DMS79 treated with DMSO at 0.1 percent for 48 hours (cell line): ENCODE results near the gene ANGPT4.

Experiments
- DNase-seq: peaks from one replicate; lab custom pipeline; 2025; lab: John Stamatoyannopoulos, UW

The ANGPT4 gene

DNA sequence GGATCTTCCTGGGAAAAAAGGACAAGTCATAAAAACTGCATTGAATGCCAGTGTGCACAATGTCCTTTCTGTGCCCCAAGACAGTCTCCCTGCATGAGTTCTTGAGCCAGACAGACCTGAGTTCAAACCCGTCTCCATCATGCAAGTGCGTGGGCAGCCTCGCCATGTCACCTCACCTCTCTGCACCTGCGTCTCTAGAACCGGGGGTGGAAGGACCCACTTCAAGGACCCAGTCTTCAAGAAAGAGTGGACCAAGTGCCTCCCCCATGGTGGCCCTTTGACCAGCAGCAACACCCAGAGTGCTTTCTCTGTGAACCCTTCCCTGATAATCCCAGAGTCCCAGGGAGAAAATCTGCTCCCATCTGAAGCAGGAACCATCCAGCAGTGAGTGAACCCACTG, 23.5 kb upstream of the ANGPT4 start:
- DNase-seq = no peak

DNA sequence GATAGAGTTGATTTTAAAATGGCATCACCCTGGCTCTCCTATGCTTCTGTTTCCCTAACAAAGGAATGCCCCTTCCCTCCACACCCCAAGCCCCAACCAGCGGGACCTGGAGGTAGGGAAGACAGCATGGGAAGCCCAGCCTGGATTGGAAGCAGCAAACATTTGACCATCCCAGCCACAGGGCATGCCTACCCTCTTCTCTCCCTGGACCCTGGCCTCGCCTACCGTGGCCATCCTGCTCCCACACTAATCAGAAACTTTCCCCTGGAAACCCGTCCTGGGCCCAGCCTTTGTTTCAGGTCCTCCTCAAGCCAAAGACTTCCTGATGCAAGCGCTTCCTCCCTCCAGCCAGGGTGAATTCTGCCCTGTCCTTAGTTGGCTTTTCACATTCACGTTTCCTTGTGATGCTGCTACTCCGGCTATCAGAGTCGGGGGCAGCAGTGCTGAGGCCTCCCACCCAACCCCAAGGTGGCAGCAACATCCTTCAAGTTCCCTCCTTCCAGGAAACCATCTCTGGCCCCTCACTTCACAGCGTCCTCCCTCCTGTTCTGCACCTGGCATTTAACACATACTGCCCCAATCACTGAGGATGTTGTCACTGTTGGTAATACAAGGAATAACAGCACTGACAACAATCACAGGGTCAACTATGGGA, 18.2 kb upstream of the ANGPT4 start:
- no peak for DNase-seq

DNA sequence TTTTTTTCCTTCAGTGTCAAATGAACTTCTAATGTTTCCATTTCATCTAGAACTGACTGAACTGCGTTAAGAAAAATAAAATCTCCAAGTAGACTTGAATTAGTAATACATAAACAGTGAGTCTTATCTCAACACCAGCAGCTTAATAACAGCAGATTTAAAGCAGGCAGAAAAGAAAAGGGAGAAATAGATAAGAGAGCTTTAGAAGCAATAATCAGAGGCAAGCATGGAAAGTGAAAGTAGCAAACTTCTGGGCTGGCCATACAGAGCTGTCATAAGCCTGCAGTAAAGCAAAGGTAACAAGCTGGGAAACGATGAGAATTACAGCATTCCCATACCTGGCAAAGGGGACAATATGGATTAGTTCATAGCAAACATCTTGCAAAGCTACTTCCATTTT, 16.9 kb upstream of the ANGPT4 start:
- no peak for DNase-seq

DNA sequence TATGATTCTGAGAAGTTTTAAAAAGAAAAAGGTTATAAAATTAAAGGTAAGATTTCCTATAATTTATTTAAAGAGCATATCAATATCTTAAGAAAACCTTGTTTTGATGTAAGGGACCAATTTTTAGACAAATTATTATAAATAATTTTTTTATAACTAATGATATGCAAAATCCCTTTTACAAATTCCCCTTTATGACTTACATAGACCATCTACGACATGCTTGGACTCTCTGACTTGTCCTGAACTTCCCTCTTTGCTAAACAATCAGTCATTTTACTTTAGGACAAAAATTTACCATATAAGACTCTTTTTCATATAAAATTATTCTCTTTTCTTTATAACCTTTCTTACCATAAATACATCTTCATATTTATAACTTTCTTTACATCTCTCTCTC, 15.3 kb upstream of the ANGPT4 start:
- no peak for DNase-seq

DNA sequence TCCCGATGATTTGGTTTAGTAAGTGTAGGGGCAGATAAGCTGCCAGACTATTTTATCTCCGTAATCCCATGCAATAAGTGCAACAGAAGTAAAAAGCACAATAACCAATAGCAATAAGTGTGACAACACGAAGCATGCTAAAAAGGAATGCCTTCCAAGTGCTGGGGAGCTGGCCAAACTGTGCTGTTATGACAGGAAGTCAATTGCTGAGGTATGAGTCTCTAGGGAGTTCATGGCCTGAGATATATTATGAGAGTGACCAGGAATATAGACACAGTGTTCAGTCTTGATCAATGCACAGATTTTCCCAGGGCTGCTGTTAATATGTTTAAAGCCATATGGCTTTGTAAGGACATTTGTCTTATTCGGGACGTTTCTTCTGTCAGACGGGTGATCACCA, 10.5 kb upstream of the ANGPT4 start:
- no peak for DNase-seq

DNA sequence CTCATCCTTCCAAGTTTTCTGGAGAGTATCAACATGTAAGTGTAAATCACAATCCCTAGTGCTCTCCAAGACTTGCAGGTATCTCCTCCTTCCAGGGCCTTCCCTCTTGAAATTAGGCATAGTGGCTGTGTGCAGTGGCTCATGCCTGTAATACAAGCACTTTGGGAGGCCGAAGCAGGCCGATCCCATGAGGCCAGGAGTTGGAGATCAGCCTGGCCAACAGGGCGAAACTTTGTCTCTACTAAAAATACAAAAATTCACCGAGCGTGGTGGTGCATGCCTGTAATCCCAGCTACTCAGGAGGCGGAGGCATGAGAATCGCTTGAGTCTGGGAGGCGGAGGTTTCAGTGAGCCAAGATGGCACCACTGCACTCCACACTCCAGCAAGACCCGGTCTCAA, 9.4 kb upstream of the ANGPT4 start:
- DNase-seq = no peak

DNA sequence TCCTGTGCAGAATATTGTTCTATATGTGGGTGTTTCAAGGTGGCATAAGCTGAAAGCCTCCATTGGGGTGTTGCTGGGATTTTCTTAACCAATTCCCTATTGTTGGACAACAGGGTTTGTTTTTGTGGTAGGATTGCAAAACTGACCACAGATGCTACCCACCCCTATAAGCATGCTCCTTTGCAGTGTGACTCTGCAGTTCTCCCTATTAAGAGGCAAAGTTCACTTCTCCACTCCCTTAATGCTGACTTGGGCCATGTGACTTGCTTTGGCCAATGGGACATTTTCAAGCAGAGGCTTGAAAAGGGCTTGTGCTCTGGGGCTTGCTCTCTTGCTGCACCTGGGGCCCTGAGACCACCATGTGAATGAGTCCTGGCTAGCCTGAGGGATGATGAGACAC, 8.5 kb upstream of the ANGPT4 start:
- DNase-seq = no peak

DNA sequence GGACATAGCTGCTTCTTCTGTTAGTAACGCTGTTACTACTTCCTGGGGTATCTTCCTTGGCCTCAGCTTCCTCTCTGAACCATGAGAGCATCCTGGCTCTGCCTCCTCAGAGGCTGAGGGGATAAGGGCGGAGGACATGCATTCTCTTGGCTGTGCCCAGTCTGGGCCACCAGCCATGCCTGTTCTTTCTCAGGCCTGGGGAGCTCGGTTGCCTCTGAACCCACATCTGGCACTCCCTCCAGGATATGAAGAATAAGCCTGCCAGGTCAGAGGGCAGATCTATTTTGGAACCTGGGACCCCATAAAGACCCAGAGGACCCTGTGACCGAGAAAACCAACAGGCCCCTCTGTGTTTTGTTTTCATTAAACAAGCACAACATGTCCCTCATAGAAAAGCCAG, 6.6 kb upstream of the ANGPT4 start:
- DNase-seq = no peak

DNA sequence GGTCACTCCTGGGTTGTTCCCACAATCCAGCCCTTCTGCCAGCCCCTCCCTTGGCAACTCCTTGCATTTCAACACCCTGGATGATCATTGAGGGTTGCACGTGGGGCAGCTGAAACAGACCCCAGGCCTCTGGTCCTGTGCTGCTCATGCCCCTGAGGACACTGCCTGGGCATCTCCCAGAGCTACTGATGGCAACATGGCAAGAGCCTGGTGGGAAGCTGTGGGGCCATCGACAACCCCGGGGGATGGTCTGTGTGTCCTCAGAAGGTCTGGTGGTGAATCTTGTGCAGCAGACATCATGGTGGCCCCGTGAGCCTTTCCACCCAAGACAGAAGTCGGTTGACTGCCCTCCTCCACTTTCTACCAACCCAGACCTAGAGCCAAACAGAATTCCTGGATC, 4.9 kb upstream of the ANGPT4 start:
- DNase-seq = no peak

DNA sequence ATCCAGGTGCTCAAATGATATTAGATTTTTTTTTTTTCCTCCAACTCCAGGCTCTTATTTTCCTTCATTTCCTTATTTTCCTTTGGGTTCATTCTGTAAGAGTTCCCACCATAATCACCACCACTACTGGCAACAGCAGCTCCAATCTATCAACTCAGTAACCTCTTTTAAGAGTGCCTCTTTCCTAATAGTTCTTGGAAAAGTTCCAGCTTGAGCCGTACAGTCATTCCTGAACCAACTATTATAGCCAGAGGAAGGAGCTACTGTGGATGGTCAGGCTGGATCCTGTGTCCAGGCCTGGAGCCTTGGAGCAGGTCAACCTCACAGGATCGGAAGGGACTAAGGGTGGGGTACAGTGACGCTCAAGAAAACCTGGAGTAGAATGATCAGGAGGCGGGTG, 4.2 kb upstream of the ANGPT4 start:
- DNase-seq = no peak

DNA sequence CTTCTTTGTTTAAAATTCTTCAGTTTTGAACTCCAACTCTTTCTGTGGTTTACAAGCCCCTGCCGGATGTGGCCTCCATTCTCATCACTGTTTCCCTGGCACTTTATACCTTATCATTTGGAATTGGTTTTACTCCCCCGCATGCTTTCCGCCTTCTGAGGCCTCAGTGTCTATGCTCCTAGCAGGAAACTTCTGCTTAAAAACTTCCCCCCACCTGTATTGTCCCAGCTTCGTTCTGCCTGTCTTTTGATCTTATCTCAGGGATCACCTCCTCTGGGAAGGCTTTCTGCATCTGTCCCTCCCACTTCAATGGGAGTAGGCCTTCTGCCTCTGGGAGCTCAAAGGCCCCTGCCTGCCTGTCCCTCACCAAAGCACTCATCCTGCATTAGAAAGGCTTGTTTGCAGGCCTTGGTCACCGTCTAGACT, 3.4 kb upstream of the ANGPT4 start:
- DNase-seq = no peak

DNA sequence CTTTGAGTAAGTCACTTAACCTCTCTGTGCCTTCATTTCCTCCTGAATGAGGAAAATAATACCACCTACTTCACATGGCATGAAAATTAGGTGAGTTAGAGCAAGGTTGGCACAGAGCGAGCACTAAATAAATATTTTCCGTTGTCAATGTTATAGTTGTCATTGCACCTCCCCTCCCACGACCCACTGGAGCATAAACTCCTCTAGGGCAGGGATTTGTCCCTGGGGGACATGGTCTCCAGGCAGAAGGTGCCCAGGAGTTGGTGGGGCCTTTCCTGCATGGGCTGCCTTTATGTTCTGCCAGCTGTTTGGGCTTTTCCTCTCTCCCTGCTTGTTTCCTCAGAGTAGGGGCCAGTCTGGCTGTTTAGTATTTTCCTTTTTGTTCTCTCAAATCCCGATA, 1.3 kb upstream of the ANGPT4 start:
- DNase-seq = no peak

DNA sequence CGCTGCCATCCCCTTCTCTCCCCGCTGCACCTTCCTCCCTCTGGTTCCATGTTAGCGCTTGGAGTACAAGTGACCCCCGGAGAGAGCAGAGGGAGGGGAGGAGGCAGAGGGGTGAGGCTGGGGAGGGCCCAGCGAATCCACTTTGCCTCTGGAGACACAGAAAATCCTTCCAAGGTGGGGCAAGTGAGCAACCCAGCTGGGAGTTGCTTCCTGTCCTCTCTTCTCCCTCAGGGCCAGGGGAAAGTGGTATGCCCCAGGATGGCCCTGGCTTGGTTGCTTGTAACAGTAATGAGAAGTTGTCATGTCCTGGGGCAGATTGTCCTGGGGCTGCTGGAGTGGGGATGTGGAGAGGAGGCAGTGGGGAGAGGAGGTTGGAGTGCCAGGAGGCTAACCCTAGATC, 691 bp upstream of the ANGPT4 start:
- DNase-seq = no peak

DNA sequence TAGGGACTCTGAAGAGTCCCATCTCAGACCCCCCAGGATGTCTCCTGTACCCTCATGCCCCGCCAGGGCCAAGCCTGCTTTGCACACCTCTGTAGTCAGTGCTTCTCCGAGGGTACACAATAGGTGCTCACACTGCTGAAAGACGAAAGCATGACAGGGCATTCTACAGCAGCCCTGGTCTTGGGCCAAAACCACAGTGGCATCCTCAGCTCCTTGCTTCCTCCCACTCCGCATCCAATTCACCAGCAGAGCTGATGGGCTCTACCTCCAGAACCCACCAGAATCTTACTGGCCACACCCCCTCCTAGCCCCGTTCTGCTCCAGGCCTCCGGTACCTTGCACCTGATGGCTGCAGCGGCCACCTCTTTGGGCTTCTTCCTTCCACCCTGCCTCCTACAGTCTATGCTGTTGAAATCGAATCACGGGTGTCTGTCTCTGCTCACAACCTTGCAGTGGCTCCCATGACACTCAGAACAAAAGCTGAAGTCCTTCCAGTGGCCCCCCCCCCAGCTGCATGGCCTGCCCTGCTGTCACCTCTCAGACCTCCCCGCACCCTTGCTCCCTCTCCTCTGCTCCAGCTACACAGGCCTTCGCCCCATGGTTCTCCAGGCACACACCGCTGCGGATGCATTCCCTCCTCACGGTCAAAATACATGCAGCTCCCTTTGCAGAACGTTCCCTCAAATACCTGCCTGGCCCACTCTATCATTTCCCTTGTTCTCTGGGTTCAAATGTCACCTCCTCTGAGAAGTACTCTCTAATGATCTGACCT, 1.2 kb downstream of the ANGPT4 start:
- no peak for DNase-seq

DNA sequence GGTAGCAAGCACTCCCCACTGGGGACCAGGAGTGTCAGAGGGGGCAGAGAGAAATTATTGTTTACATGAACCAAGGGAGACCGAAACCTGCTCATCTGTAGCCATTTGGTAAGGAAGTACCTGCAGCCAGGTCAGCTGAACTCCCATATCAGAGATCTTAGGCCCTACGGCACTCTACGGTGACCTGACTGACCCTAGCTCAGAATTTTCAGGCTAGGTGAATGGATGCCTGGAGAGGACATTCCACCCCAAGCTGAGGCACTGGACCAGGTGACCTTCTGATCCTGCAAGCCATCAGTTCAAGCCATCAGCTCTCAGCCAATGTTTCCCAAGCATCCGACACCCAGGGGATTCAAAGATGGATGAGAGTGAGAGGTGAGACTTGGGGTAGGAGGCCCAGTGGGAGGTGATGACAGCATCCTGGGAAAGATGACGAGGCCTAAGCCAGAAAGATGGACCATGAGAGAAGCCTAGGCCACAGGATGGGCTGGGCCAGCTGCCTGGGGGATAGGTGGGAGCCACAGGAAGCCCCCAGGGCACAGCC, 2.8 kb downstream of the ANGPT4 start:
- DNase-seq = no peak

DNA sequence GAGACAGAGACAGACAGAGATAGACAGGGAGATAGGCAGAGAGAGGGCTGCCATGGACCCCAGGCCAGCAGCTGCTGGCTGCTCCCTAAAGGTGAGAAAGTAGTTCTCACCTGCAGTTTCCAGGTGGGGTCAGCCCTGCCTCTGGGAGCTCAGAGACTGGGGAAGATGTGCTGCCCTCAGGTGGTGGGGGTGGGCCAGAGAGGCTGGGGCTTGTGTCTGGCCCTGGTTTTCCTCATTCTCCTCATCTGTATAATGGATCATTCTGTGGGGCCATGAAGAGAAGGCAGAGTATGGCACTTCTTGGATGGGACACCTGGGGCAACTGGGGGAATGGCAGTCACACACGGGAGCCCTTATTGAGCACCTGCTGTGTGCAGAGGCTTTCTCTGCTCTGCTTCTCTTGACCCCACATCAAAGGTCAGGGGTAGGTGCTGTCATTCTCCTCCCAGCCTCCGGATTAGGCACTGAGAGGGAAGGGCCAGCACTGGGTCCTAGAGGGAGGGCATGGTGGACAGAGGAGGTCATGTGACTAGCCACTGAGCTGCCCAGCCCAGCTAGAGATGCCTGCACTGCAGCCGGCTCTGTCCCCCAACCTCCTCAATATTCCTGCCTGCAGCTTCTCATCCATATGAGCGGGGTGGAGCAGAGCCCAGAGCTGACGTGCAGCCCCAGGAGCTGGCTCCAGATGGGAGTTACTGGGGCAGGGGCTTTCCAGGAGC, 4.1 kb downstream of the ANGPT4 start:
- no peak for DNase-seq

DNA sequence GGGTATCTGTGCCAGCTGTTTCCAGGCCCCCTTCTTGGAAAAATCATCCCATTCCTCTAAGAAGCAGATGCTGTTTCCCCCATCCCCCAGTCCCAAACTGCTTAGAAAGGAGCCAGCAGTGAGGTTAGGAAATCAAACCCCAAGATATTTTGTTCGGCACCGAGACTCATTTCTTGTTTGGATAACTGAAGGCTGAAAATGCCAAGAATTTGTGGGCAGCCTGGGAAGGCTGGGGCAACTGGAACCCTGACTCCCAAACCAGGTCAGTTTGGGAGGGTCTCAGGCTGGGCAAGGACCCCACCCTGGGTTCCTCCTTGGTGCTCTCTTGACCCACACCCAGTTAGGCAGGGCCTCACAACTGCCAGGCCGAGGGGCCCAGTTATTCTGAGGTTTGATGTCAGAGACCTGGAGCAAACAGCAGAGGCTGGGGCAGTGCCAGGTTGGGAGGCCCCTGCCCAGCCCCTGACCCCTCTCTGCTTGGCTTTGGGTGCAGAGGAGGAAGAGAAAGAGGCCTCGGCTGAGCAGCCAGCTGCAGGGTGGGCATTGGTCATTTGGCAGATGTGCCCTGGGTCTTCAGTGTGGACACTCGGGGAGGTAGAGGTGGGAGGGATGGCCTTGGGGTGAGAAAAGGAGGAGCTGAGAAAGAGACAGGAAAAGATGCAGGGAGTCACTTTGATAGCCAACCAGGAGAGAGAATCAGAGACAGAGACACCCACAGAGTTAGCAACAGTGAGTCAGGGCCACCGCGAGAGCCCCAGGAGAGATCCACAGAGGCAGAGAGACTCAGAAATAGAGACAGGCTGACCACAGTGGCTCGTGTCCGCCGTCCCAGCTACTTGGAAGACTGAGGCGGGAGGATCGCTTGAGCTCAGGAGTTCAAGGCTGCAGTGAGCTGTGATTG, 5.0 kb downstream of the ANGPT4 start:
- no peak for DNase-seq

DNA sequence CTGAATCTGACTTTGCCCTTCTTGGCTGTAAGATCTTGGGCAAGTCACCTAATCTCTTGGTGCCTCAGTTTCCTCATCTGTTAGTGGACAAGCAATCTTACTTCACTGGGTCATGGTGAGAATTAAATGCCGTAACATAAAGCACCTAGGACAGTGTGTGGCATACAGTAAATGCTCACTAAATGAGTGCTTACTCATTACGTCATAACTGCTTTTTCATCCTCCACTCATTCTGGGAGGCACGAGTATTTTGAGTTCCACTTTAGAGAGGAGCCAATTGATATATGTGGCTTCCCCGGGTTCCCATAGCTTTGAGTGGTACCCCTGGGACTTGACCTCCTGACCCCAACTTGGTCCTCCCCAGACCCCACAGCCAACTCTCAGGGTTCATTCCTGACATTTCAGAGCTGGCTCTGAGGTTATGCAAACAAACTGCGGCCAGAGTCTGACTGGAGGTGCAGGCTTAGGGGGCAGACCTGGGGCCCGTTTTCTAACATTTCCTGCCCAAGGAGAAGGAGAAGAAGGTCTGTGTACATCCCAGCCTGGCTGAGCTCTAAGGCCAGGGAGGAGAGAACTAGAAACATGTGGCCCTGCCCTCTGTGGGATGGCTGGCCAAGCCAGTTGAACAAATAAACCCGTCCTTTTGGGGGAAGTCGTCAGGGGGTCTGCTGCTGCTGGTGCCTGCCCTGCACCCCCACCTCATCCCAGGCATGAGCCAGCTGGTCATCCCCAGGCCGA, 5.8 kb downstream of the ANGPT4 start:
- DNase-seq = no peak

DNA sequence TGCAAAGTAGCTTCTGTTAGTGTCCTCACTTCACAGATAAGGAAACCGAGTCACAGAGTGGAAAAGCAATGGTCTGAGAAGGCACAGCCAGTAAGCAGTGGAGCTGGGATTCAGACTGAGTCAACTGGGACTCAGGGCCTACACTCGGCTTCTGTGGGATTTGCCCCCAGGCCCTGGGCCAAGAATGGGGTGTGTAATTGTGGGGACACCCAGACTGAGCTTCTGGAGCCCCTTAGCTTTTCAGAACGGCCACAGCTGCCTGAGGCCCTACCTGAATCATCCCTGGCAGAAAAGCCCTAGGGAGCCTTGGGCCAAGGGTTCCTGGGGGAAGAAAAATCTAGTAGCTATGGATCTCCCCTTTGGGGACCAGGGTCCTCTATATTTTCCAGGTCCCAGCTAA, 6.5 kb downstream of the ANGPT4 start:
- DNase-seq = no peak

DNA sequence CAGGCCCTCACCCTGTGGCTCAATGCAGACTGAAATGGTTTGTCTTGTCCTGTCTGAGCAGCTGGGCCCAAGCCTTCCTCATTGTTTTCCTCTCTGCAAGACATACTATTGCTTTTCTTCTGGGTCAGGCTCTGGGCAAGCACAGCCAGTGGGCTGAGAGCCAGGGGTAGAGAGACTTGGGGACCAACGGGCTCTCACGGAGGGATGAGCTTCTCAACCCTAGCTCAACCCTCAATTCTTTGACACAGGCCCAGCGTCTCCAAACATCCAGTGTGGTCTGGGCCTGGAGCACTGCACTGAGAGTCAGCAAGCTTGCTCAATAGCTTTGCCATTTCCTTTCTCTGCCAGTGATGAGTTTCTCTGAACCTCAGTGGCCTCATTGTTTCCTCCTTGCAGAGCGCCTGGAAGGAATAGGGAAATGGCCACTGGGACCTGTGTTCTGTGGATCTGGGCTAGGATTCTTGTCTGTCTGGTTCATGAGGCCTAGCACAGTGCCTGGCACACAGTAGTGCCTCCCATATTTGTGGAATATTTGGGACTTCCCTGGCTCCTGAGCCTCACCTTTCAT, 9.3 kb downstream of the ANGPT4 start:
- no peak for DNase-seq

DNA sequence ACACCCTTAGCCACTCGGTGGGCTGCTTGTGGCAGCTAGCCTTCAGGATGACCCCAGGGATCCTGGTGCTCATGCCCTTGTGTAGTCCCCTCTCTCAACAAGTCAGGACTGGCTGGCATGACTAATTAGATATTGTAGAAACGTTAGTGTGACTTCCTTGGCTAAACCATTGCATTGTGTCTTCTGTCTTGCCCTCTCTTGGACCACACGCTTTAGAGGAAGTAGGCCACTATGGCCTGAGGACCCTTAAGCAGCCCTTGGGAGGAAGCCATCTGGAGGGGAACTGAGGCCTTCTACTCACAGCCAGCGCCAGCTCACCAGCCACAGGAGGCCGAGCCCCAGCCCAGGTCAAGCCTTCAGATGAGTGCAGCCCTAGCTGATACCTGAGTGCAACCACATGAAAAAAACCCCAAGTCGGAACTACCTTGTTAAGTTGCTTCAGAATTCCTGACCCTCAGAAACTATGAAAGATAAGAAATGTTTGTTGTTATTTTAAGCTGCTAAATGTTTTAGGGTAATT, 10.1 kb downstream of the ANGPT4 start:
- no peak for DNase-seq
